Glomerular endothelial cell (primary cell): Measurements from ENCODE around the gene BEX4. TPM values are rescaled to one million over a fixed set of nuclear protein-coding genes. Genes with fewer than 3 reads are reported as not detected.
"Not testable (repeated sequence)": the region's sequence is repeated elsewhere in the genome, so short reads cannot be mapped to it uniquely, and the experiment has no call there.

Source experiments
- DNase-seq: peaks from one replicate; pipeline ENCODE4 v3.0.0-alpha.2; 2011; ENCODE audit warnings: low read depth, low spot score; ENCODE audit errors: extremely low read depth
- total RNA-seq: library from RNA; depleted of rRNA; stranded (reverse); fragments of >200 nt; gene quantifications from 2 replicates; pipeline ENCODE4 v1.2.3, GENCODE V29; 2015

The BEX4 gene
- total RNA-seq = 48.5 and 50.2 TPM in 2 replicates

GRCh38 chrX:103214870-103215424 lies at the start of gene BEX4:
BEX4 (plus strand) TSS chrX:103215108; CDS start chrX:103216154, 1,046 bp downstream.
- DNase-seq = no peak

- DNase-seq = no peak
Measured at GRCh38 chrX:103170216-103170615, 44.7 kb upstream of the BEX4 start.

- no peak for DNase-seq
Measured at GRCh38 chrX:103171353-103171752, 43.6 kb upstream of the BEX4 start.

GRCh38 chrX:103175256-103175655 lies 39.7 kb upstream of the BEX4 start:
- not testable (repeated sequence) for DNase-seq

GRCh38 chrX:103175944-103176753 lies 38.8 kb upstream of the BEX4 start:
- no peak for DNase-seq

- DNase-seq = no peak
Measured at GRCh38 chrX:103177556-103177955, 37.4 kb upstream of the BEX4 start.

DNA sequence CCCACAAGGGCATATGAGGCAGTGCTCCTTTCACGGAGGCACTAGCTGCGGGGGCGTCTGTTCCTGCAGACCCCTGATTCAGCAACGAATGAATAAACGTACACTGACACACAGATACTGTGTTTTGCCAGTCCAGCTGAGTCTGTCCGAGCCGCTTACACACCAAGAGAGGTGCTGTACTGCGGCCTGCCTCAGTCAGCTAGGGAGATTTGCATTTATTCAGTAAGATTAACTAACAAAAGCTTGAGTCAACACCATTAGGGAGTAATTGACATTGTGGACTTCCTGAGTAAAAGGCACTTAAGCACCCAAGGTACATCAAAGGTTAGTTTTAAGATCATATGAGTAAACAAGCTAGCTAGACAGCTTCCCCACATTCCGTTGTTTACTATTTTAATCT lies 31.0 kb upstream of the BEX4 start:
- DNase-seq = no peak

GRCh38 chrX:103187953-103188475 lies 26.9 kb upstream of the BEX4 start:
- no peak for DNase-seq

GRCh38 chrX:103197721-103198306 lies 17.1 kb upstream of the BEX4 start:
- DNase-seq = no peak

GRCh38 chrX:103198668-103199067 lies 16.2 kb upstream of the BEX4 start:
- not testable (repeated sequence) for DNase-seq

DNA sequence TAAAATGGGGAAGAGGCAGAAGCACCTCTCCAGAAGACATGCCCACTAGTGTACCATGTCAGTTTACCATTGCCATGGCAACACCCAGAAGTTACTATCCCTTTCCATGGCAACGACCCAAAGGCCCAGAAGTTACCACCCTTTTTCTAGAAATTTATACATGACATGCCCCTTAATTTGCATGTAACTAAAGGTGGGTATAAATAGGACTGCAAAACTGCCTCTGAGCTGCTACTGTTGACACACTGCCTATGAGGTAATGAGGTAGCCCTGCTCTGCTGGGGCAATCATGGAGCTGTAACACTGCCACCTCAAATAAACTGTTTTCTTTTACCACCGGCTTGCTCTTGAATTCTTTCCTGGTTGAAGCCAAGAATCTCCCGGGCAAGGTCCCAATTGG lies 13.9 kb upstream of the BEX4 start:
- no peak for DNase-seq

DNA sequence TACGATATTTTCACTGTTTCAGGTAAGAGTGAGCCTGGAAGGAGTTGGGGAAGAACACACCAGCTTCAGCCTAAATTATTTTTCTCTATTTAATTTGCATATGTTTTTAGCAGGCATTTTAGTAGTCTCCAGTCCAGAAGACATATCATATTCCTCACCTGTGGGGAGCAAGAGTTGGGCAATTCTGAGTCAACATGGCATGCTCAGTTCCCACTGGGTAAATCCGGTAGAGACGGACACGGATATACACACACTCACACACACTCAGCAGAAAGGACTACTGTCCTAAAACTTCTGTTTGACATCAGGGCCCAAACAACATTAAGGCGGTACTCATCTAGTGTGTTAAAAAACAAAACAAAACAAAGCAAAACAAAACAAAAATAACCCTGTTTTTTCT lies 4.9 kb upstream of the BEX4 start:
- no peak for DNase-seq

- DNase-seq = peak; percentile 31
Measured at GRCh38 chrX:103211012-103211715, 3.7 kb upstream of the BEX4 start.

DNA sequence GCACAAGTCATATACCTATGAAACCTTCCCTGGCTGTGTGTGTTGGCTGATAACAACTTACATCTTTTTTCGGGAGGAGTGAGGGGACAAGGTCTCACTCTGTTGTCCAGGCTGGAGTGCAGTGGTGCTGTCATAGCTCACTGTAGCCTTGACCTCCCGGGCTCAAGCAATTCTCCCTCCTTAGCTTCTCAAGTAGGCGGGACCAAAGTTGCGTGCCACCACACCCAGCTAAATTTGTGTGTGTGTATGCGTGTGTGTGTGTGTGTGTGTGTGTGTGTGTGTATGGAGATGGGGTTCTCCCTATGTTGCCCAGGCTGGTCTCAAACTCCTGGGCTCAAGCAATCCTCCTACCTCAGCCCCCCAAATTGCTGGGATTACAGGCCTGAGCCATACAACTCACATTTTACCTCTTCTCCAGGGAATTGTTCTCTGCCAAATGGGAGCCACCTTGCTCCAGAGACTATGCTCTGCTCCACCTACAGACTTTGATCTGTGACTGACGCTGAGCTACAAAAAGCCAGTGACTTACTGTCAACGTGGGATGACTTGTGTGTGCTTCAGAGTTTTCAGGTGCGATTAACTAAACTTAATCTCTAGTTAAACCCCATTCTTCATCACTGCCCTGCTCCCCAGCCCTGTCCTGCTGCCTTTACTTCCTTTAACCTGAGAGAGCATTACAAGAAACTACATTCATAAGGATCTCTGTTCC lies 2.0 kb upstream of the BEX4 start:
- no peak for DNase-seq

DNA sequence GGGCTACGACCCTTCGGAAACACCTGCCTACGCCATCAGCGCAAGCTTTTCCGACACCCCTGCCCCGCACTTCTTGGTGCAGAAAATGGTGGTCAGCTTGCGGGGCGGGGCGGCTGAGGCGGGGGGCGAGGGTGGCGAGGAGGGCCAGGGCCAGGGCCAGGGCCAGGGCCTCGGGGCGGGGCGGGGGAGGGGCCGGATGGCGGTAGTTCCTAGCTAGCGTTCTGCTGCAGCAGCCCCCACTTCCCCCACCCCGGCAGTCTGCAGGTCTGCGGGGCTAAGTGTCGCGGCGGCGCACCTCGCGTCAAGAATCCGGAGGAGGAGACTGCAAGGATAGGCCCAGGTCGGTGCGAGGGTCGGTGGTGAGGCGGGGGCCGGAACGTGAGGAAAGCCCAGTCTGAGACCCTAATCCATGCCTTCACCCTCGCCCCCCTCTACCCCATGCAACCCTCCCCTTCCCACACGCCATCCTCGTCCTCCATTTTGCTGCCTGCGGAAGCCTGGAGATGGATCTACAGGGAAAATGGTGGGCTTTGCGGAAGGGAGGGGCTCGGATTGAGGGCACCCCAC lies 600 bp downstream of the BEX4 start:
- DNase-seq = no peak

DNA sequence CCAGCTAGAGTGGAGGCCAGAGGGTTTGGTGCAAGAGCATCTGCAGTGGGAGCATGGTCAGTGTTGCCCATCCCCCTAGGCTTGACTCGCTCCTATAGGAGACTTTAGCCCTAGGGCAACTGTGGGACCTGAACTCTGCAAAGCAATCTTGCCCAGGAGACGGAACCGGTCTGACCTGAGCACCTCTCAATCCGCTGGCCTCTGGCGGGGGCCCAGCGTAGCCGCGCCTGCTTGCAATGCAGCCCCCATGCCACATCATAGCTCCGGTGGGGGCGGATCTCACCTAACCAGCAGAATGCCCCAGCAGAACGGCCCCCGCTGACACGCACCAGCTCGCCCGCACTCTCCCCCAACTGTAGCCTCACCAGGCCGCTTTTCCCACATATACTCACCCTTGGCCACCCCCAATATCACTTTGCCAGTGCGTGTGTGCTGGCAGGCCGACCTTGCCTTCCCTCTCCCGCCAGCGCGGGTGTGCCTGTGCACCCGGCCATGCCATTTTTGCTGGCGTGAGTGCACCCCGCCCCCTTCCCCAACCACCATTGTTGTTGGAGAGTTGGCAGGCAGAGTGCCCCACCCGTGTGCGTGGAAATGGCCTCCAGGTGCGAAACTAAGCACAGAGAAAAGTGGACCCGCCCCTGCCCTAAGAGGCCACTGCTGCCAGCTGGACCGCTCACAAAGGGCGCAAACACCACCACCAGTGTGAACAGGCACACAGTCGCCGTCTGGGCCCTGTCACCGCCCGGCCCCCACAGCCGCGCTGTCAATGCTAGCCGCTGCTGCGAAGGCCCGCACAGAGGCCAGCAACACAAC lies 5.8 kb downstream of the BEX4 start:
- DNase-seq = no peak

GRCh38 chrX:103225918-103226317 lies 11.0 kb downstream of the BEX4 start:
- not testable (repeated sequence) for DNase-seq

DNA sequence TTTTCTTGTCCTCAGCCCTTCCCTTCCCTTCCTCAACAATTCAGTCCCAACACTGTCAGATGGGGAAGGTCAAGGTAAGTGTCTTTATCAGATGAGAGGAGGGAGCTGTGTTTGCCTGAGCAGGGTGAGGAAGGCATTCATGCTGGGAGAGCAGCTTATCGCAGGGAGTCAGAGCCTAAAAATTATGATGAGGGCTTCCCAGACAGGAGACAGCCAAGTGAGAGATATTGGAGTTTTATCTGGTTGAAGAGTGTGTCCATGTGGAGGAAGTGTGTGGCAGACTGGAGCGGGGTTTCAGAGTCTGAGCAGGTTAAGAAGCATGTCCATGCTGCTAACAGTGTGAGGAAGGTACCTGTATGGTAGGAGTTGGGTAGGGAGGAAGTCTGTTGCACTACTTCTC lies 18.4 kb downstream of the BEX4 start:
- DNase-seq = no peak

- DNase-seq = no peak
Measured at GRCh38 chrX:103234869-103235268, 20.0 kb downstream of the BEX4 start.
